Measurements from ENCODE around the gene ABO.

ABO gene

DNA sequence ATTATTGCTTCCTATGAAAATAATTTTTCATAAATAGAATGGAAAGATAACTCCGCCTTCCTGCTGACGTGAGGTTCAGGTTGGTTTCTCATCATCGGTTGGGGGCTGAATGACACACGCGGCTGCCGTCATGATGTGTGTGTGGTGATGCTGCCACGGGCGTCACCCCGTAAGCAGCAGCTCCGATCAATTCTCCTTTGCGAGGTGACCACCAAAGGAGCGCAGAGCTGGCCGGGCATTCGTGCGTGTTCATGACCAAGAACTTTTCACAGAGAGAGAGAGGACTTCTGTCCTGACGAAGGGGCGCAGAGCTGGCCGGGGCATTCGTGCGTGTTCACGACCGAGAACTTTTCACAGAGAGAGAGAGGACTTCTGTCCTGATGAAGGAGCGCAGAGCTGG, 30.7 kb upstream of the ABO start:
- no peak overlapping the region for H3K4me2 ChIP-seq (ENCODE audit: low read depth, low read length, poor library complexity, severe bottlenecking)
- TF ChIP-seq, protein P1, sequence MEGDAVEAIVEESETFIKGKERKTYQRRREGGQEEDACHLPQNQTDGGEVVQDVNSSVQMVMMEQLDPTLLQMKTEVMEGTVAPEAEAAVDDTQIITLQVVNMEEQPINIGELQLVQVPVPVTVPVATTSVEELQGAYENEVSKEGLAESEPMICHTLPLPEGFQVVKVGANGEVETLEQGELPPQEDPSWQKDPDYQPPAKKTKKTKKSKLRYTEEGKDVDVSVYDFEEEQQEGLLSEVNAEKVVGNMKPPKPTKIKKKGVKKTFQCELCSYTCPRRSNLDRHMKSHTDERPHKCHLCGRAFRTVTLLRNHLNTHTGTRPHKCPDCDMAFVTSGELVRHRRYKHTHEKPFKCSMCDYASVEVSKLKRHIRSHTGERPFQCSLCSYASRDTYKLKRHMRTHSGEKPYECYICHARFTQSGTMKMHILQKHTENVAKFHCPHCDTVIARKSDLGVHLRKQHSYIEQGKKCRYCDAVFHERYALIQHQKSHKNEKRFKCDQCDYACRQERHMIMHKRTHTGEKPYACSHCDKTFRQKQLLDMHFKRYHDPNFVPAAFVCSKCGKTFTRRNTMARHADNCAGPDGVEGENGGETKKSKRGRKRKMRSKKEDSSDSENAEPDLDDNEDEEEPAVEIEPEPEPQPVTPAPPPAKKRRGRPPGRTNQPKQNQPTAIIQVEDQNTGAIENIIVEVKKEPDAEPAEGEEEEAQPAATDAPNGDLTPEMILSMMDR (IDR thresholded peaks at IDR 0.05; ENCODE audit: insufficient read depth, low read length, poor library complexity, severe bottlenecking), result no peak
- no peak for TF ChIP-seq EZH2phosphoT487 (conservative IDR thresholded peaks at IDR 0.05; ENCODE audit: low read length)

GRCh38 chr9:133304477-133305377, 29.7 kb upstream of the ABO start:
- Histone ChIP-seq H3K79me2 (ENCODE audit: insufficient read depth, low read length) (no peaks in the 10 kb centered on the region), H4K20me1 (ENCODE audit: low read depth, low read length) (no peaks in the 10 kb centered on the region), H3F3A (ENCODE audit: insufficient read depth) (no peaks in the 10 kb centered on the region), H3K9me2 (replicated peaks; ENCODE audit: insufficient read depth, low read length) (no peaks in the 10 kb centered on the region), H3K9ac (ENCODE audit: low read length) (no peak overlapping the region), H3K27me3 (ENCODE audit: low read length) (no peaks in the 10 kb centered on the region), H3K9me3 (ENCODE audit: insufficient read depth, low read length) (no peaks in the 10 kb centered on the region), H2AFZ (ENCODE audit: low read depth, low read length, severe bottlenecking) (no peak overlapping the region), H3K36me3 (ENCODE audit: low read length) (no peaks in the 10 kb centered on the region), H3K4me3 (ENCODE audit: insufficient read depth, low read length, poor library complexity, severe bottlenecking) (no peak overlapping the region), H3K27ac (ENCODE audit: low read depth, low read length) (no peak overlapping the region), H3K4me2 (ENCODE audit: low read depth, low read length, poor library complexity, severe bottlenecking) (no peak overlapping the region)
- no peak for TF ChIP-seq EZH2phosphoT487 (conservative IDR thresholded peaks at IDR 0.05; ENCODE audit: low read length)
- TF ChIP-seq, protein P1 (IDR thresholded peaks at IDR 0.05; ENCODE audit: insufficient read depth, low read length, poor library complexity, severe bottlenecking), result no peak

More for the DNA sequence above, 30.7 kb upstream of the ABO start:
- Histone ChIP-seq H3F3A (ENCODE audit: insufficient read depth) (no peaks in the 10 kb centered on the region), H3K9me2 (replicated peaks; ENCODE audit: insufficient read depth, low read length) (no peaks in the 10 kb centered on the region), H3K9ac (ENCODE audit: low read length) (no peak overlapping the region), H3K4me3 (ENCODE audit: insufficient read depth, low read length, poor library complexity, severe bottlenecking) (no peak overlapping the region), H3K27me3 (ENCODE audit: low read length) (no peaks in the 10 kb centered on the region), H3K27ac (ENCODE audit: low read depth, low read length) (no peak overlapping the region), H3K9me3 (ENCODE audit: insufficient read depth, low read length) (no peaks in the 10 kb centered on the region), H4K20me1 (ENCODE audit: low read depth, low read length) (no peaks in the 10 kb centered on the region), H2AFZ (ENCODE audit: low read depth, low read length, severe bottlenecking) (no peak overlapping the region), H3K79me2 (ENCODE audit: insufficient read depth, low read length) (no peaks in the 10 kb centered on the region), H3K36me3 (ENCODE audit: low read length) (no peaks in the 10 kb centered on the region)

DNA sequence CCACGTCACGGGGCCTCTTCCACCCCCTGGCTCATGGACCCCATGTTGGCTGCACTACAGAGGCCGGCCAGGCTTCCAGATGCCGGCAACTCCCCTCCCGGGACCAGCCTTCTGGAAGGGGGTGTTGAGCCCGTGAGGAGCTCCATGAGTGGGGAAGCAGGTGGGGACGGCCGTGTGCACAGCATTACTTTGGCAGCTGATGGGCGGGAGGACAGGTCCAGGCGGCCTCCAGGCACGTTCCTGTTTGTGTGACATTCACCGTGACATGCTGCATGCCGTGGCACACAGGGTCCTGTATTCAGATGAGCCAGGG, 29.1 kb upstream of the ABO start:
- H2AFZ ChIP-seq (ENCODE audit: low read depth, low read length, severe bottlenecking), result no peak overlapping the region
- no peak for TF ChIP-seq EZH2phosphoT487 (conservative IDR thresholded peaks at IDR 0.05; ENCODE audit: low read length)
- TF ChIP-seq, protein P1 (IDR thresholded peaks at IDR 0.05; ENCODE audit: insufficient read depth, low read length, poor library complexity, severe bottlenecking), result no peak
- no peak overlapping the region for H3K27ac ChIP-seq (ENCODE audit: low read depth, low read length)
- no peak overlapping the region for H3K4me3 ChIP-seq (ENCODE audit: insufficient read depth, low read length, poor library complexity, severe bottlenecking)
- no peaks in the 10 kb centered on the region for H3K27me3 ChIP-seq (ENCODE audit: low read length)
- no peaks in the 10 kb centered on the region for H3F3A ChIP-seq (ENCODE audit: insufficient read depth)
- H3K4me2 ChIP-seq (ENCODE audit: low read depth, low read length, poor library complexity, severe bottlenecking), result no peak overlapping the region
- no peaks in the 10 kb centered on the region for H3K9me2 ChIP-seq (replicated peaks; ENCODE audit: insufficient read depth, low read length)
- no peaks in the 10 kb centered on the region for H3K36me3 ChIP-seq (ENCODE audit: low read length)
- no peaks in the 10 kb centered on the region for H4K20me1 ChIP-seq (ENCODE audit: low read depth, low read length)
- H3K9ac ChIP-seq (ENCODE audit: low read length), result no peak overlapping the region
- no peaks in the 10 kb centered on the region for H3K79me2 ChIP-seq (ENCODE audit: insufficient read depth, low read length)
- no peaks in the 10 kb centered on the region for H3K9me3 ChIP-seq (ENCODE audit: insufficient read depth, low read length)
